IMR-90 (cell line): ENCODE data around the gene RNF225. TPM values are rescaled to one million over a fixed set of nuclear protein-coding genes. Genes with fewer than 3 reads are reported as not detected.

ENCODE experiments used
- ATAC-seq: fragments of 200-7000 bp; cut with Tn5 transposase; 2 replicates; pipeline ENCODE4 v1.9.1; 2020; ENCODE audit warnings: low read depth, mild to moderate bottlenecking, moderate library complexity
- BruUV-seq: library from RNA; stranded (reverse); fragments of 400-500 nt; replicated peaks from 2 replicates; lab custom pipeline; 2021; lab: Mats Ljungman, UMichigan
- CTCF ChIA-PET: fragments of 300-600 bp; formaldehyde crosslinking; extraction: SDS; loops from one replicate; lab custom pipeline; 2021; ENCODE audit warnings: antibody characterized with exemption; lab: Yijun Ruan, JAX
- POLR2A ChIA-PET: fragments of 300-600 bp; sonication (Branson Sonifier 250); formaldehyde crosslinking; loops from one replicate; lab custom pipeline; 2022; ENCODE audit warnings: antibody characterized with exemption; ENCODE audit not compliant: unreplicated experiment; lab: Charles Lee
- DNase-seq: peaks from one replicate; pipeline ENCODE4 v3.0.0; 2013
- H2AFZ ChIP-seq: replicated peaks from 2 replicates; pipeline ENCODE3; 2013; ENCODE audit warnings: low read length, mild to moderate bottlenecking; ENCODE audit not compliant: poor library complexity
- H2AK5ac ChIP-seq: 2 replicates; pipeline ENCODE4 v1.6.1; 2013; ENCODE audit warnings: low read depth, low read length, inconsistent platforms
- H2AK9ac ChIP-seq: replicated peaks from 2 replicates; pipeline ENCODE3; 2013; ENCODE audit warnings: mild to moderate bottlenecking, low read depth, low read length, moderate library complexity; ENCODE audit not compliant: poor library complexity
- H2BK120ac ChIP-seq: 2 replicates; pipeline ENCODE4 v1.6.1; 2013; ENCODE audit warnings: low read depth, low read length, inconsistent platforms
- H2BK15ac ChIP-seq: 3 replicates; pipeline ENCODE4 v1.6.1; 2013; ENCODE audit warnings: low read depth, low read length, inconsistent platforms
- H2BK20ac ChIP-seq: 2 replicates; pipeline ENCODE4 v1.6.1; 2013; ENCODE audit warnings: low read depth, mild to moderate bottlenecking, inconsistent platforms, low read length, moderate library complexity
- H2BK5ac ChIP-seq: 2 replicates; pipeline ENCODE4 v1.6.1; 2013; ENCODE audit warnings: mild to moderate bottlenecking, low read depth, low read length, inconsistent platforms; ENCODE audit not compliant: poor library complexity, severe bottlenecking
- H3K14ac ChIP-seq: replicated peaks from 2 replicates; pipeline ENCODE4 v1.6.1; 2013; ENCODE audit warnings: low read depth, low read length, inconsistent platforms
- H3K18ac ChIP-seq: 2 replicates; pipeline ENCODE4 v1.6.1; 2013; ENCODE audit warnings: low read depth, low read length, control low read depth
- H3K23ac ChIP-seq: 2 replicates; pipeline ENCODE4 v1.6.1; 2013; ENCODE audit warnings: low read depth, low read length, inconsistent platforms
- H3K27ac ChIP-seq: 2 replicates; pipeline ENCODE4 v1.5.1; 2013; ENCODE audit warnings: mild to moderate bottlenecking, control low read depth, low read length; ENCODE audit not compliant: insufficient read depth
- H3K27me3 ChIP-seq: 2 replicates; pipeline ENCODE4 v1.6.1; 2013; ENCODE audit warnings: low read length; ENCODE audit not compliant: control insufficient read depth, insufficient read depth
- H3K36me3 ChIP-seq: 2 replicates; pipeline ENCODE4 v1.6.1; 2013; ENCODE audit warnings: low read length, mixed read lengths; ENCODE audit not compliant: control insufficient read depth, insufficient read depth
- H3K4ac ChIP-seq: 2 replicates; pipeline ENCODE4 v1.6.1; 2013; ENCODE audit warnings: low read depth, low read length, inconsistent platforms
- H3K4me1 ChIP-seq: 2 replicates; pipeline ENCODE4 v1.6.1; 2013; ENCODE audit warnings: low read length, mixed read lengths; ENCODE audit not compliant: control insufficient read depth, insufficient read depth
- H3K4me2 ChIP-seq: 2 replicates; pipeline ENCODE4 v1.6.1; 2013; ENCODE audit warnings: low read depth, mild to moderate bottlenecking, control low read depth, low read length, moderate library complexity
- H3K4me3 ChIP-seq: 2 replicates; pipeline ENCODE4 v1.5.1; 2013; ENCODE audit warnings: low read depth, mild to moderate bottlenecking, control low read depth, low read length, moderate library complexity; ENCODE audit not compliant: insufficient read depth
- H3K56ac ChIP-seq: 2 replicates; pipeline ENCODE4 v1.6.1; 2013; ENCODE audit warnings: low read length, inconsistent platforms; ENCODE audit not compliant: insufficient read depth; ENCODE audit errors: extremely low read depth
- H3K79me1 ChIP-seq, 2 experiments: 2 replicates each; pipeline ENCODE4 v1.6.1; 2013; ENCODE audit warnings: low read length in 2 of 2, inconsistent platforms in 1 of 2, low read depth in 1 of 2
- H3K9ac ChIP-seq: 2 replicates; pipeline ENCODE4 v1.6.1; 2013; ENCODE audit warnings: low read depth, low read length, control low read depth
- H3K9me1 ChIP-seq: 2 replicates; pipeline ENCODE4 v1.6.1; 2013; ENCODE audit warnings: low read length, inconsistent platforms; ENCODE audit not compliant: insufficient read depth
- H3K9me3 ChIP-seq: 2 replicates; pipeline ENCODE4 v1.6.1; 2013; ENCODE audit warnings: low read length; ENCODE audit not compliant: control insufficient read depth, insufficient read depth
- H4K20me1 ChIP-seq: 2 replicates; pipeline ENCODE4 v1.6.1; 2013; ENCODE audit warnings: low read length, inconsistent platforms; ENCODE audit not compliant: insufficient read depth
- H4K5ac ChIP-seq: 2 replicates; pipeline ENCODE4 v1.6.1; 2013; ENCODE audit warnings: mild to moderate bottlenecking, low read depth, low read length, control low read depth
- H4K8ac ChIP-seq, 2 experiments: 2 replicates each; pipeline ENCODE4 v1.6.1; 2013; ENCODE audit warnings: low read depth in 2 of 2, low read length in 2 of 2, control low read depth in 1 of 2, inconsistent platforms in 1 of 2
- H4K91ac ChIP-seq: 2 replicates; pipeline ENCODE4 v1.6.1; 2013; ENCODE audit warnings: low read depth, low read length, inconsistent platforms; ENCODE audit not compliant: insufficient read depth
- BHLHE40 ChIP-seq: fragments of 150-350 bp; IDR thresholded peaks from 2 replicates; pipeline ENCODE4 v1.6.1; 2016; ENCODE audit warnings: mild to moderate bottlenecking, low read depth, low read length
- RCOR1 ChIP-seq: IDR thresholded peaks from 2 replicates; pipeline ENCODE4 v1.6.1; 2012; ENCODE audit warnings: mild to moderate bottlenecking, low read length, improper control_type of control experiment; ENCODE audit not compliant: insufficient replicate concordance
- RFX5 ChIP-seq: IDR thresholded peaks from 2 replicates; pipeline ENCODE4 v1.8.0; 2012; ENCODE audit warnings: low read depth, mild to moderate bottlenecking, low read length, moderate library complexity
- WGBS, 2 experiments: methylation state at CpG; one replicate each; pipeline versions ENCODE4 v1.1.5 to v1.1.7; 2013; ENCODE audit warnings: missing lambda C conversion rate in 2 of 2; ENCODE audit not compliant: insufficient read length in 1 of 2; ENCODE audit errors: extremely low coverage in 2 of 2; 5-methylcytosine and 5-hydroxymethylcytosine counted together
- dilution Hi-C: fragments of 300-500 bp; cut with HindIII; formaldehyde crosslinking; loops from one replicate; pipeline ENCODE4 v1.14.3; 2018; ENCODE audit warnings: low sequenced_read_pairs; ENCODE audit not compliant: unreplicated experiment
- in situ Hi-C: fragments of 300-500 bp; cut with MboI; formaldehyde crosslinking; loops from 3 replicates; pipeline ENCODE4 v1.14.3; 2019; ENCODE audit warnings: low sequenced_read_pairs, inconsistent platforms, mixed read lengths
- intact Hi-C: fragments of 100-400 bp; cut with micrococcal nuclease; formaldehyde crosslinking; loops from 2 replicates; pipeline ENCODE4 v1.10.0; 2022
- polyA plus RNA-seq, 3 experiments: library from polyadenylated mRNA; depleted of rRNA; stranded (reverse); fragments of >200 nt; gene quantifications; 2 replicates each; pipeline ENCODE4 v1.2.3, GENCODE V29; 2012; ENCODE audit warnings: low replicate concordance in 1 of 3
- total RNA-seq: library from RNA; depleted of rRNA; stranded (reverse); fragments of >200 nt; gene quantifications from 2 replicates; pipeline ENCODE4 v1.2.3, GENCODE V29; 2012

The RNF225 gene
- total and polyA plus RNA-seq, 2 of the 4 experiments (the other 2 are of a cell fraction): 0.10 TPM; not detected in 1

DNA sequence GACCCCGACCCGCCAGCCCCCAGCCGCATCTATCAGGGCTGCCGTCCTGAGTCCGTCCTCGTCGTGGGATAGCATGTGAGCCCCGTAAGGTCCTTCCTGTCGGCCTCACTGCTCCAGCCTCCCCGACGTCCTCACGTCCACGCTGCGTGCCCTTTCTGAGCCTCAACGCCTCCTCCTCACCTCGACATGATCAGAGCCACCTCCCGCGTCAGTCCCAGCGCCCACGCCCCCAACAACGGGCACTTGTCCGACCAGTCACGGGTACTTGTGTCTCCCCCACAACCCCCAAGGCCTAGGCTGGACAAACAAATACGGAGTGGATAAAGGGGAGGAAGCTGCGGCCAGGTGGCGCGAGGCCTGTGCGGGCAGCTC is 33.6 kb upstream of the RNF225 start:
- peak overlapping the region; percentile 95 for H4K91ac ChIP-seq
- H2BK5ac ChIP-seq: peak overlapping the region; percentile 80
- dilution Hi-C loops (no loop called here), in situ Hi-C loops (no loop called here), intact Hi-C loops (no loop called here)
- peaks cover 4% of the 10 kb centered on the region for H3K27me3 ChIP-seq
- ATAC-seq: peak; percentile 24
- peak overlapping the region; percentile 99 for H2AK9ac ChIP-seq
- DNase-seq: peak; percentile 47
- no peak overlapping the region for H2BK20ac ChIP-seq
- H3K18ac ChIP-seq: peak overlapping the region; percentile 55; the same call in 1 of the 2 replicates
- H3K9me3 ChIP-seq: no peaks in the 10 kb centered on the region
- no peak overlapping the region; the same call in 2 of the 3 replicates for H2BK15ac ChIP-seq
- peak overlapping the region; percentile 32 for H2BK120ac ChIP-seq
- H4K20me1 ChIP-seq: no peaks in the 10 kb centered on the region
- peak overlapping the region; percentile 93 for H4K5ac ChIP-seq
- peaks cover 3% of the 10 kb centered on the region; the same call in 1 of the 2 replicates for H3K9me1 ChIP-seq
- no TSS peak for BruUV-seq
- peaks cover 0 to 3% of the 10 kb centered on the region in 2 experiments; a peak in 2 of 4 replicates for H3K79me1 ChIP-seq
- H3K27ac ChIP-seq: peak overlapping the region; percentile 88
- POLR2A ChIA-PET: interaction anchor here (0.9 to 1.3 kb wide), 3 partner anchors 12 to 18 kb away, joined by 3 to 5 read pairs (median 4); no protein-coding TSS in a partner anchor
- TF ChIP-seq RCOR1: no peak
- no peak for TF ChIP-seq RFX5
- TF ChIP-seq BHLHE40: peak; percentile 46; the same call in 1 of the 2 replicates
- H3K14ac ChIP-seq: peak overlapping the region; percentile 99
- H3K9ac ChIP-seq: peak overlapping the region; percentile 88
- peak overlapping the region; percentile 99 for H4K8ac ChIP-seq
- CTCF ChIA-PET: interaction anchor here (0.6 kb wide), 1 partner anchor 34 kb away, joined by 3 read pairs; no protein-coding TSS in a partner anchor
- H2AK5ac ChIP-seq: peak overlapping the region; percentile 95
- H2AFZ ChIP-seq: peak overlapping the region; percentile 100
- 0% methylated on average over 9 of the region's 28 CpGs; no CpG with 5 or more reads in 1 of the 2 experiments for WGBS, 2 experiments
- peak overlapping the region; percentile 87; the same call in 1 of the 2 replicates for H3K23ac ChIP-seq
- peaks cover 5% of the 10 kb centered on the region for H3K4me1 ChIP-seq
- H3K56ac ChIP-seq: peak overlapping the region; percentile 94
- H3K4me3 ChIP-seq: peak overlapping the region; percentile 59
- H3K4me2 ChIP-seq: peak overlapping the region; percentile 83
- H3K36me3 ChIP-seq: no peaks in the 10 kb centered on the region
- H3K4ac ChIP-seq: peak overlapping the region; percentile 91
